Sigmoid colon (tissue), 7 donors: ENCODE measurements around the gene AMT. TPM values are rescaled to one million over a fixed set of nuclear protein-coding genes. Genes with fewer than 3 reads are reported as not detected.

Experiments used
- DNase-seq: peaks from one replicate; pipeline ENCODE4 v3.0.0-alpha.2; 2019
- H3K27ac ChIP-seq, 4 donors: fragments of 200-600 bp; sonication (generic); one replicate each; pipeline ENCODE4 v1.5.1; 2016 to 2019; ENCODE audit warnings: mild to moderate bottlenecking in 1 of 4
- H3K27me3 ChIP-seq, 3 donors: fragments of 200-600 bp; sonication (generic); one replicate each; pipeline ENCODE4 v1.5.1; 2019; ENCODE audit warnings: mild to moderate bottlenecking in 1 of 3
- H3K36me3 ChIP-seq, 4 donors: fragments of 200-600 bp; sonication (generic); one replicate each; pipeline ENCODE4 v1.5.1; 2016 to 2019
- H3K4me1 ChIP-seq, 4 donors: fragments of 200-600 bp; sonication (generic); one replicate each; pipeline ENCODE4 v1.5.1; 2017 to 2019
- H3K4me3 ChIP-seq, 4 donors: fragments of 200-600 bp; sonication (generic); one replicate each; pipeline ENCODE4 v1.5.1; 2017 to 2019; ENCODE audit warnings: mild to moderate bottlenecking in 2 of 4, moderate library complexity in 1 of 4
- H3K9me3 ChIP-seq, 4 donors: fragments of 200-600 bp in 3 of 4; sonication (generic) in 3 of 4; one replicate each; pipeline versions ENCODE4 v1.5.1 to v1.6.1; 2013 to 2019
- CTCF ChIP-seq, 4 experiments: fragments of 450-650 bp in 3 of 4; fragments of 200-600 bp in 1 of 4; IDR thresholded peaks; one replicate each; pipeline ENCODE4 v1.5.1; 2016 to 2019; ENCODE audit warnings: antibody characterized with exemption in 4 of 4, mild to moderate bottlenecking in 3 of 4, moderate library complexity in 2 of 4
- EP300 ChIP-seq, 4 donors: sonication (generic); formaldehyde crosslinking; IDR thresholded peaks; one replicate each; pipeline ENCODE4 v1.6.1; 2017; ENCODE audit warnings: antibody characterized with exemption in 4 of 4
- POLR2A ChIP-seq, 2 donors: fragments of 450-650 bp; IDR thresholded peaks; one replicate each; pipeline ENCODE4 v1.6.1; 2016; ENCODE audit warnings: antibody characterized with exemption in 2 of 2, mild to moderate bottlenecking in 2 of 2, moderate library complexity in 2 of 2
- POLR2AphosphoS5 ChIP-seq, 4 donors: sonication (generic); formaldehyde crosslinking; IDR thresholded peaks; one replicate each; pipeline ENCODE4 v1.6.1; 2017; ENCODE audit warnings: antibody characterized with exemption in 4 of 4
- WGBS, 2 donors: extraction: QIAGEN DNeasy Blood & Tissue Kit; methylation state at CpG; one replicate each; pipeline ENCODE4 v1.1.7; 2013; 5-methylcytosine and 5-hydroxymethylcytosine counted together
- intact Hi-C: fragments of 100-400 bp; cut with DNase I; formaldehyde crosslinking; loops from one replicate; pipeline ENCODE4 v1.15.1; 2023
- polyA plus RNA-seq, 3 donors: library from polyadenylated mRNA; stranded (reverse); fragments of 200-250 nt; gene quantifications; one replicate each; pipeline ENCODE4 v1.2.3, GENCODE V29; 2013
- total RNA-seq, 4 donors: library from RNA; depleted of rRNA; stranded (reverse); fragments of >200 nt; gene quantifications; one replicate each; pipeline ENCODE4 v1.1.0, GENCODE V29; 2016
- donor health status: healthy with polysubstance abuse.
- donor health status: Bipolar disorder and iron deficiency.
- donor health status: healthy.

The AMT gene
- total and polyA plus RNA-seq, 7 donors = 3.1 to 16.1 (median 11.5) TPM

- Histone ChIP-seq H3K9me3 (no peaks in the 10 kb centered on the region), H3K4me3 (no peak overlapping the region), H3K27ac (no peak overlapping the region), H3K4me1 (peaks cover 0 to 4% (median 0%) of the 10 kb centered on the region in 4 donors), H3K36me3 (no peaks in the 10 kb centered on the region), H3K27me3 (no peaks in the 10 kb centered on the region)
- 92 to 94% methylated on average over 5 of the region's 5 CpGs for WGBS, 2 donors
- TF ChIP-seq POLR2AphosphoS5 (IDR thresholded peaks at IDR 0.05) (no peak), EP300 (IDR thresholded peaks at IDR 0.05) (no peak), CTCF (IDR thresholded peaks at IDR 0.05) (no peak), POLR2A (IDR thresholded peaks at IDR 0.05) (no peak)
- intact Hi-C loops = no loop called here
- no peak for DNase-seq
Observed at GRCh38 chr3:49434731-49435130, 12.5 kb upstream of the AMT start.

GRCh38 chr3:49428752-49429080, 6.4 kb upstream of the AMT start:
- H3K4me1 ChIP-seq = peaks cover 0 to 14% (median 8%) of the 10 kb centered on the region in 4 donors
- 3 to 4% methylated on average over 9 of the region's 9 CpGs for WGBS, 2 donors
- H3K4me3 ChIP-seq = peak overlapping the region; percentile 51 to 76 (median 64)
- H3K9me3 ChIP-seq = no peaks in the 10 kb centered on the region
- H3K27ac ChIP-seq = peak overlapping the region; percentile 87 to 92 (median 90)
- intact Hi-C loops = loop anchor here (1.0 to 5.0 kb wide), 4 partner anchors 16 to 244 kb away; partner anchors contain the start of genes APEH, DAG1, TCTA and USP4
- no peak for DNase-seq
- TF ChIP-seq POLR2AphosphoS5 (IDR thresholded peaks at IDR 0.05) (no peak), CTCF (IDR thresholded peaks at IDR 0.05) (no peak), EP300 (IDR thresholded peaks at IDR 0.05) (no peak), POLR2A (IDR thresholded peaks at IDR 0.05) (no peak)
- peaks cover 0 to 28% (median 10%) of the 10 kb centered on the region in 4 donors for H3K36me3 ChIP-seq
- no peaks in the 10 kb centered on the region for H3K27me3 ChIP-seq

- intact Hi-C loops = loop anchor here (5.0 kb wide), 2 partner anchors 85 to 245 kb away; partner anchors contain the start of genes APEH and USP4
- H3K27ac ChIP-seq = no peak overlapping the region
- TF ChIP-seq CTCF (IDR thresholded peaks at IDR 0.05) (no peak), POLR2AphosphoS5 (IDR thresholded peaks at IDR 0.05) (no peak), POLR2A (IDR thresholded peaks at IDR 0.05) (no peak), EP300 (IDR thresholded peaks at IDR 0.05) (no peak)
- peaks cover 0 to 18% (median 11%) of the 10 kb centered on the region in 4 donors for H3K4me1 ChIP-seq
- no peak overlapping the region for H3K4me3 ChIP-seq
- DNase-seq = no peak
- H3K36me3 ChIP-seq = peaks cover 0 to 29% (median 10%) of the 10 kb centered on the region in 4 donors
- 83 to 88% methylated on average over 2 of the region's 2 CpGs for WGBS, 2 donors
- no peaks in the 10 kb centered on the region for H3K9me3 ChIP-seq
- H3K27me3 ChIP-seq = no peaks in the 10 kb centered on the region
Observed at GRCh38 chr3:49427586-49427985, 5.3 kb upstream of the AMT start.

GRCh38 chr3:49424816-49425215, 2.5 kb upstream of the AMT start:
- Histone ChIP-seq H3K27me3 (no peaks in the 10 kb centered on the region), H3K27ac (no peak overlapping the region), H3K9me3 (no peaks in the 10 kb centered on the region), H3K4me3 (no peak overlapping the region), H3K36me3 (peaks cover 0 to 29% (median 10%) of the 10 kb centered on the region in 4 donors), H3K4me1 (peaks cover 0 to 30% (median 25%) of the 10 kb centered on the region in 4 donors)
- TF ChIP-seq EP300 (IDR thresholded peaks at IDR 0.05) (no peak), POLR2AphosphoS5 (IDR thresholded peaks at IDR 0.05) (no peak), POLR2A (IDR thresholded peaks at IDR 0.05) (no peak), CTCF (IDR thresholded peaks at IDR 0.05) (no peak)
- intact Hi-C loops = loop anchor here (5.0 kb wide), 2 partner anchors 83 to 247 kb away; partner anchors contain the start of genes APEH and USP4
- no peak for DNase-seq
- 94 to 99% methylated on average over 6 of the region's 6 CpGs for WGBS, 2 donors
